Duodenal mucosa (tissue), 2 donors: ENCODE measurements around the gene NPHP4.

Experiments used
- H3K27ac ChIP-seq: one replicate; pipeline ENCODE4 v1.7.0; 2013; ENCODE audit warnings: low read depth, low read length
- H3K27me3 ChIP-seq, 2 donors: one replicate each; pipeline ENCODE4 v1.7.0; 2013; ENCODE audit warnings: low read length in 2 of 2, control low read depth in 1 of 2; ENCODE audit not compliant: insufficient read depth in 2 of 2, control insufficient read depth in 1 of 2
- H3K36me3 ChIP-seq, 2 donors: one replicate each; pipeline ENCODE4 v1.7.0; 2013; ENCODE audit warnings: low read length in 2 of 2, control low read depth in 1 of 2; ENCODE audit not compliant: insufficient read depth in 2 of 2, control insufficient read depth in 1 of 2
- H3K4me1 ChIP-seq, 2 donors: one replicate each; pipeline ENCODE4 v1.7.0; 2013; ENCODE audit warnings: low read length in 2 of 2, control low read depth in 1 of 2; ENCODE audit not compliant: insufficient read depth in 2 of 2, control insufficient read depth in 1 of 2
- H3K4me3 ChIP-seq, 2 donors: one replicate each; pipeline ENCODE4 v1.7.0; 2013; ENCODE audit warnings: low read length in 2 of 2, low read depth in 1 of 2
- H3K9ac ChIP-seq, 2 donors: one replicate each; pipeline ENCODE4 v1.7.0; 2013; ENCODE audit warnings: low read length in 2 of 2, low read depth in 1 of 2
- H3K9me3 ChIP-seq, 2 donors: one replicate each; pipeline ENCODE4 v1.7.0; 2013; ENCODE audit warnings: low read length in 2 of 2, control low read depth in 1 of 2; ENCODE audit not compliant: control insufficient read depth in 1 of 2

NPHP4 gene

DNA sequence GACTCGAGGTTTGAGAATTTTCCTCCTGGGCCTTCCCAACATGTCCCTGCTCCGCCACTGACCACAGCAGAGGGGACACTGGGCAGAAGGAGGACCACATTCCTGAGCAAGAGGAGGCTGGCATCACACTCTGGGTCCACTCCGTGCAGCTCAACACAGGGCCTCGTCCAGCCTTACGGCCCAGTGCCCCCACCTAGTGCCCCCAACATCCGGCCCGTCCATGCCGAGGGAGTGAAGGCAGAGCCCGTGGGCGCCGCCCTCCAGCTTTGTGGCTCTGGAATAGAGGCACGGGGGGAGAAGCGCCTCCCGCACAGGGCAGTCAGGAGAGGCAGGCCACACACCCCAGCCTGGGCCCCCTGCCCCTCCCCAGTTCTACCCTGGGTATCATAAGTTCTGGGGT, 158.3 kb downstream of the NPHP4 start:
- H3K36me3 ChIP-seq, result no peaks in the 10 kb centered on the region
- no peaks in the 10 kb centered on the region for H3K9me3 ChIP-seq
- H3K9ac ChIP-seq, result no peak overlapping the region
- no peaks in the 10 kb centered on the region for H3K27me3 ChIP-seq
- no peak overlapping the region for H3K27ac ChIP-seq
- H3K4me1 ChIP-seq, result no peaks in the 10 kb centered on the region
- H3K4me3 ChIP-seq, result no peak overlapping the region

GRCh38 chr1:5832916-5833895, 159.0 kb downstream of the NPHP4 start:
- Histone ChIP-seq H3K4me3 (no peak overlapping the region), H3K36me3 (no peaks in the 10 kb centered on the region), H3K9ac (no peak overlapping the region), H3K27me3 (no peaks in the 10 kb centered on the region), H3K4me1 (no peaks in the 10 kb centered on the region), H3K9me3 (no peaks in the 10 kb centered on the region), H3K27ac (no peak overlapping the region)

GRCh38 chr1:5831600-5832335, 160.5 kb downstream of the NPHP4 start:
- Histone ChIP-seq H3K4me3 (no peak overlapping the region), H3K27ac (no peak overlapping the region), H3K9me3 (no peaks in the 10 kb centered on the region), H3K9ac (no peak overlapping the region), H3K27me3 (no peaks in the 10 kb centered on the region), H3K36me3 (no peaks in the 10 kb centered on the region), H3K4me1 (no peaks in the 10 kb centered on the region)

DNA sequence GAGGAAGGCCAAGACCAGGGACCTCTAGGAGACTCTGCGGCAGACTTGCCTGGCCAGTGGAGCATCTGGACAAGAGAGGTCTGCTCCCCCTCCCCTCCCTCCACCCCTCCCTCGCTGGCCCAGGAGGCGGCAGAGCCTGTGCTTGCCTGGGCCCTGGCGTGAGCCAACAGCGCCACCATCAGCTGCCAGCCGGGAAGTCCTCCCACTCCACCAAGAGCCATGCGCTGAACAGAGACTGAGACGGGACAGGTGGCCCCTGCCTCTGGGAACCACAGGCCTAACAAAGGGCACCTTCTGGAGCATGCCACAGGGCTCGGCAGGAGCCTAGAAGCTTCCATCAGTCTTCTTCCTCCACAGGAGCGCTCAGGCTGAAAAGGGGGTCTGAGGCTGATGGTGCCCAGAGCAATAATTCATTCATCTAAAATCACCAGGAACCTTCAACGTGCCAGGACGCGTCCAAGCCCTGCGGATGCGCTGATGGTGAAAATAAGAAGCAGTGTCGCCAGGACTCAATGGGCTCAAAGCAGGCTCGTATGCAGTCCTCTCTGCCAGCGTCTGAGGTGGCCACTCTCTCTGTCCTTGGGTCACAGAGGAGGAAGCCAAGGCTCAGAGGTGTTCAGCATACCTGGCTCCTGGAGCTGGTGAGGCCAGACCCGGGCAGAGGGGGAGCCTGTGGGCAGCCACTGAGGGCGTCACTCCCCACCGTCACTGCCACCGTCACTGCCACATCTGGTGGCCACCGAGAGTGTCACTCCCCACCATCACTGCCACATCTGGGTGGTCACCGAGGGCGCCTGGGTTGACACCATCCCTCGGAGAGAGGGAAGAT, 161.2 kb downstream of the NPHP4 start:
- H3K36me3 ChIP-seq, result no peaks in the 10 kb centered on the region
- H3K4me3 ChIP-seq, result no peak overlapping the region
- H3K27ac ChIP-seq, result no peak overlapping the region
- no peaks in the 10 kb centered on the region for H3K9me3 ChIP-seq
- no peaks in the 10 kb centered on the region for H3K27me3 ChIP-seq
- no peaks in the 10 kb centered on the region for H3K4me1 ChIP-seq
- no peak overlapping the region for H3K9ac ChIP-seq

DNA sequence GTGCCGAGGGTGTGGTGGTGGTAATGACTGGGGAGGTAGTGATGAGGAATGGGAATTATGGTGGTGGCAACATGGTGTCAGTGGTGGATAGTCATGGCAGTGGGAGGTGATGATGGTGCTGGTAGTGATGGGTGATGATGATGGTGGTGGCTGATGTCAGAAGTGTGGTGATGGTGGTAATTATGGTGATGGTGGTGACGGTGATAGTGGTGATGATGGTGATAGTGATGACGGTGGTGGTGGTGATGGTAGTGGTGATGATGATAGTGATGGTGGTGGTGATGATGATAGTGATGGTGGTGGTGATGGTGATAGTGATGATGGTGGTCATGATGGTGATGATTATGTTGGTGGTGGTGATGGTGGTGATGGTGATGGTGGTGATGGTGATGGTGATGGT, 162.8 kb downstream of the NPHP4 start:
- H3K27ac ChIP-seq, result no peak overlapping the region
- H3K9ac ChIP-seq, result no peak overlapping the region
- no peaks in the 10 kb centered on the region for H3K36me3 ChIP-seq
- H3K4me3 ChIP-seq, result no peak overlapping the region
- H3K27me3 ChIP-seq, result no peaks in the 10 kb centered on the region
- no peaks in the 10 kb centered on the region for H3K9me3 ChIP-seq
- no peaks in the 10 kb centered on the region for H3K4me1 ChIP-seq

DNA sequence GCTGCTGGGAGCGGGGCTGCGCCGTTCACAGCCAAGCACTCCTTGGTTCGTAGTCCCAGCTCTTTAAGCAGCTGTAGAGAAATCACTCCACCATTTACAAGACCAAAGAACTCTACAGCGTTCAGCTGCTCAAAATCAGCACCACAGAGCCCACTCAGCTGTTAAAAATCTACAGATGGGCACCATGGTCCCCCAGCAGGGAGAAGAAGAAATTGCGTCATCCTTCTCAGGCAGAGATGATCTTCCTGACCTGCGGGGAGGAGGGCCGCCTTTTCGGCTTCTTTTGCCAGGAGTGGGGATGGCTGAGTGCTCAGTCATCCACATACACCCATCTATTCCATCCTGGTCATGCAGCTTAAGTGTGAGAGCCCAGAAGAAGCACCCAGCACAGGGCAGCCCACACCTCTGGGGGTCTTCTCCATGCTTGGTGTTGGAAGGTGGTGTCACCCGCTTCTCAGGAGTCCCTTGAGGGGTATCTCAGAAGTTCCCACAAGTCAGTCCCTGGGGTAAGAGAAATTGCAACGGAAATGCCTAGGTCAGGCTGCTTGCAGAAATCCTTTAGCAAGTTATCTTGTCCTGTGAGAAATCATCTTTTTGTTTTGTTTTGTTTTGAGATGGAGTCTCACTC, 163.8 kb downstream of the NPHP4 start:
- Histone ChIP-seq H3K9me3 (no peaks in the 10 kb centered on the region), H3K9ac (no peak overlapping the region), H3K27ac (no peak overlapping the region)

GRCh38 chr1:5827516-5827915, 164.7 kb downstream of the NPHP4 start:
- H3K27me3 ChIP-seq, result no peaks in the 10 kb centered on the region
- H3K9me3 ChIP-seq, result no peaks in the 10 kb centered on the region
- H3K4me1 ChIP-seq, result no peaks in the 10 kb centered on the region
- no peak overlapping the region for H3K9ac ChIP-seq
- H3K27ac ChIP-seq, result no peak overlapping the region
- no peaks in the 10 kb centered on the region for H3K36me3 ChIP-seq
- H3K4me3 ChIP-seq, result no peak overlapping the region

More for the DNA sequence above, 163.8 kb downstream of the NPHP4 start:
- H3K4me3 ChIP-seq, result no peak overlapping the region
- H3K36me3 ChIP-seq, result no peaks in the 10 kb centered on the region
- H3K27me3 ChIP-seq, result no peaks in the 10 kb centered on the region
- H3K4me1 ChIP-seq, result no peaks in the 10 kb centered on the region

GRCh38 chr1:5826601-5827000, 165.6 kb downstream of the NPHP4 start:
- H3K9ac ChIP-seq, result no peak overlapping the region
- no peak overlapping the region for H3K27ac ChIP-seq
- no peaks in the 10 kb centered on the region for H3K36me3 ChIP-seq
- no peaks in the 10 kb centered on the region for H3K4me1 ChIP-seq
- H3K9me3 ChIP-seq, result no peaks in the 10 kb centered on the region
- H3K27me3 ChIP-seq, result no peaks in the 10 kb centered on the region
- no peak overlapping the region for H3K4me3 ChIP-seq

- no peaks in the 10 kb centered on the region for H3K27me3 ChIP-seq
Observed at GRCh38 chr1:5822726-5823125, 169.5 kb downstream of the NPHP4 start.

More at GRCh38 chr1:5822726-5823125, 169.5 kb downstream of the NPHP4 start:
- Histone ChIP-seq H3K4me3 (no peak overlapping the region), H3K36me3 (no peaks in the 10 kb centered on the region), H3K27ac (no peak overlapping the region), H3K9ac (no peak overlapping the region), H3K4me1 (no peaks in the 10 kb centered on the region), H3K9me3 (no peaks in the 10 kb centered on the region)
